Activated naive CD4-positive, alpha-beta T cell treated with anti-CD3 and anti-CD28 coated beads, Interleukin-2, amount 10 ng/mL, durations not matched to agents 5 hours and 36 hours (primary cell): Measurements from ENCODE around the gene ZNF692. TPM values are rescaled to one million over a fixed set of nuclear protein-coding genes. Genes with fewer than 3 reads are reported as not detected.

Experiments
- microRNA-seq: library from miRNA; unstranded; fragments of <30 nt; microRNA quantifications from one replicate; pipeline ENCODE4 v1.2.0, GENCODE V29; 2022; ENCODE audit warnings: borderline microRNAs expressed, borderline replicate concordance
- total RNA-seq, 2 experiments: library from RNA; stranded (reverse); gene quantifications; one replicate each; pipeline ENCODE4 v1.2.3, GENCODE V29; 2021

Gene ZNF692
- total RNA-seq = 10 to 100 TPM; 44.4 to 56.5 TPM

GRCh38 chr1:248858891-248859889, at the start of gene ZNF692:
Gene ZNF692 (minus strand): TSS chr1:248859085. CDS start chr1:248858309, 776 bp downstream.

GRCh38 chr1:248906009-248906752, 47.3 kb upstream of the ZNF692 start, which contains the start of gene PGBD2:
Gene PGBD2 (plus strand): TSS chr1:248906235. CDS start chr1:248913863, 7,628 bp downstream.

GRCh38 chr1:248837781-248838356, 21.0 kb downstream of the ZNF692 start, which contains the start of gene ZNF672:
Gene ZNF672 (plus strand): TSS chr1:248838224. CDS start chr1:248847275, 9,051 bp downstream.

GRCh38 chr1:248825909-248826760, 32.8 kb downstream of the ZNF692 start, which contains the start of gene SH3BP5L:
Gene SH3BP5L (minus strand): TSS chr1:248825915. CDS start chr1:248824935, 980 bp downstream.

Small RNA genes lying within 50 kb of the gene (microRNA-seq; reads per million reads assigned to microRNA genes)
- gene MIR3124 = 0.63 reads per million

Other genes starting within 250 kb of the ZNF692 start
- not detected for gene OR2T11, start 224.0 kb downstream of the ZNF692 start, total RNA-seq
- gene OR2T35, start 213.8 kb downstream of the ZNF692 start, total RNA-seq = not detected
- not detected for gene OR2T27, start 203.6 kb downstream of the ZNF692 start, total RNA-seq
- gene OR14I1, start 156.3 kb downstream of the ZNF692 start, total RNA-seq = not detected
- gene LYPD8, start 103.3 kb downstream of the ZNF692 start, total RNA-seq = not detected
- 10 to 100 TPM; 30.4 to 32.8 TPM for gene SH3BP5L, start 33.2 kb downstream of the ZNF692 start, total RNA-seq
- 10 to 100 TPM; 46.4 to 48.0 TPM for gene ZNF672, start 20.9 kb downstream of the ZNF692 start, total RNA-seq
- 1 to 10 TPM; 8.9 to 9.0 TPM for gene PGBD2, start 47.1 kb upstream of the ZNF692 start, total RNA-seq